ENCODE data around the gene HOXD12.

DNA sequence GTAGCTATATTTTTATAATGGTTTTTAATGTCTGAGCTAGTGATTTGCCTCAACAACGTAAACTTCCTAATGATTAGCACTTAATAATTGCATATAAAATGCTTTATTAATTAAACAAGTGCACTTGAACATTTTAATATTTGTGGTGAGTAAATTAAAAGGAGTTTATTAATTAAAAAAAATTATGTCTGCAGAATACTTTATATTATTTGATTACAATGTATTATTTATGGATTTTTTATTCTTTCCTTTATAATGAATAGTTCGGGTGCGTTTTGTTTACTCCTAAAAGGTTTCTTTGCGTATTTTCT is 32.2 kb downstream of the HOXD12 start:
- TF ChIP-seq CTCF (IDR thresholded peaks at IDR 0.05; ENCODE audit: low read length) (no peak), EZH2 (IDR thresholded peaks at IDR 0.05; ENCODE audit: borderline replicate concordance, low read length) (no peak)
